Spleen (tissue), 11 donors: Measurements from ENCODE around the gene C10orf67. TPM values are rescaled to one million over a fixed set of nuclear protein-coding genes. Genes with fewer than 3 reads are reported as not detected.
A peak's percentile ranks its signal among the peaks of the same experiment; 100 is the strongest.

ENCODE experiments used
- DNase-seq: peaks from one replicate; pipeline ENCODE4 v3.0.0-alpha.2; 2020
- H3K27ac ChIP-seq, 8 donors: fragments of 200-600 bp; sonication (generic) in 7 of 8; 1 replicate in 4 of 8; 2 replicates in 4 of 8; pipeline versions ENCODE4 v1.5.0 to v1.8.0; 2016 to 2021; ENCODE audit warnings: inconsistent platforms in 4 of 8, mild to moderate bottlenecking in 4 of 8, moderate library complexity in 1 of 8
- H3K27me3 ChIP-seq, 7 donors: fragments of 200-600 bp; sonication (generic) in 6 of 7; replicated peaks in 1 of 7; 1 replicate in 4 of 7; 2 replicates in 3 of 7; pipeline versions ENCODE4 v1.5.0 to v1.8.0; 2016 to 2021; ENCODE audit warnings: inconsistent platforms in 3 of 7, mild to moderate bottlenecking in 1 of 7
- H3K36me3 ChIP-seq, 6 donors: fragments of 200-600 bp; sonication (generic) in 5 of 6; 1 replicate in 4 of 6; 2 replicates in 2 of 6; pipeline versions ENCODE4 v1.5.0 to v1.8.0; 2016 to 2021; ENCODE audit warnings: inconsistent platforms in 2 of 6
- H3K4me1 ChIP-seq, 6 donors: fragments of 200-600 bp; sonication (generic) in 5 of 6; 1 replicate in 3 of 6; 2 replicates in 3 of 6; pipeline versions ENCODE4 v1.5.0 to v1.8.0; 2016 to 2021; ENCODE audit warnings: inconsistent platforms in 3 of 6
- H3K4me3 ChIP-seq, 8 donors: fragments of 200-600 bp; sonication (generic) in 7 of 8; 1 replicate in 4 of 8; 2 replicates in 4 of 8; pipeline versions ENCODE4 v1.5.0 to v1.8.0; 2016 to 2021; ENCODE audit warnings: inconsistent platforms in 4 of 8, mild to moderate bottlenecking in 4 of 8, moderate library complexity in 2 of 8
- H3K9me3 ChIP-seq, 8 donors: fragments of 200-600 bp; sonication (generic) in 7 of 8; 1 replicate in 4 of 8; 2 replicates in 4 of 8; pipeline versions ENCODE4 v1.5.0 to v1.8.0; 2016 to 2021; ENCODE audit warnings: inconsistent platforms in 4 of 8
- CTCF ChIP-seq, 11 experiments: fragments of 200-600 bp in 7 of 11; fragments of 450-650 bp in 4 of 11; sonication (generic) in 4 of 11; IDR thresholded peaks in 8 of 11; conservative IDR thresholded peaks in 3 of 11; 1 replicate in 7 of 11; 2 replicates in 4 of 11; pipeline versions ENCODE4 v1.4.0 to v1.8.0; 2016 to 2021; ENCODE audit warnings: antibody characterized with exemption in 11 of 11, inconsistent platforms in 4 of 11, mild to moderate bottlenecking in 1 of 11
- POLR2A ChIP-seq, 3 donors: fragments of 450-650 bp; IDR thresholded peaks; one replicate each; pipeline ENCODE4 v1.5.1; 2017; ENCODE audit warnings: antibody characterized with exemption in 3 of 3, mild to moderate bottlenecking in 1 of 3
- POLR2AphosphoS5 ChIP-seq, 3 donors: sonication (generic); formaldehyde crosslinking; IDR thresholded peaks; one replicate each; pipeline ENCODE4 v1.5.1; 2017; ENCODE audit warnings: antibody characterized with exemption in 3 of 3
- WGBS, 5 donors: extraction: QIAGEN DNeasy Blood & Tissue Kit in 3 of 5; methylation state at CpG; one replicate each; pipeline versions ENCODE4 v1.1.5 to v1.1.7; 2013 to 2018; 5-methylcytosine and 5-hydroxymethylcytosine counted together
- intact Hi-C: fragments of 100-400 bp; cut with DNase I; formaldehyde crosslinking; loops from one replicate; pipeline ENCODE4 v1.15.0; 2023; ENCODE audit warnings: low total_unique reads
- polyA plus RNA-seq, 3 donors: library from polyadenylated mRNA; stranded (reverse); fragments of 200-250 nt; gene quantifications; one replicate each; pipeline ENCODE4 v1.2.1, GENCODE V29; 2013
- total RNA-seq, 7 donors: library from RNA; depleted of rRNA in 3 of 7; stranded (reverse); fragments of >200 nt in 3 of 7; fragmentation: NEBNext Ultra II Directional in 4 of 7; extraction: Animal tissue kit (Norgen Biotek cat#: 25700) in 4 of 7; gene quantifications; one replicate each; pipeline versions ENCODE4 v1.1.0 to v1.2.1, GENCODE V29; 2016 to 2021
- donor health status: healthy with polysubstance abuse.
- donor health status: DM: no; HTN: no; CAD: no; lungs with moderate emphysema.
- donor health status: DM: no; HTN: no; CAD: no.
- donor health status: Bipolar disorder and iron deficiency.
- donor health status: healthy.
- donor health status: DM: no; HTN: no; CAD: no.
- donor health status: DM: yes; HTN: yes; CAD: no.

Gene C10orf67
- total and polyA plus RNA-seq, 10 donors: 0.02 to 0.32 (median 0.21) TPM; not detected in 4

GRCh38 chr10:23200997-23201652 lies 143.5 kb downstream of the C10orf67 start:
- intact Hi-C loops: no loop called here
- TF ChIP-seq CTCF (IDR thresholded peaks at IDR 0.05 in 8 of 11, conservative IDR thresholded peaks at IDR 0.05 in 3 of 11) (no peak), POLR2AphosphoS5 (IDR thresholded peaks at IDR 0.05) (no peak), POLR2A (IDR thresholded peaks at IDR 0.05) (no peak)
- DNase-seq: no peak
- Histone ChIP-seq H3K4me3 (no peak overlapping the region), H3K9me3 (no peaks in the 10 kb centered on the region), H3K4me1 (peaks cover 0 to 13% (median 0%) of the 10 kb centered on the region in 6 donors), H3K27ac (no peak overlapping the region), H3K27me3 (peaks cover 0 to 98% (median 69%) of the 10 kb centered on the region in 7 donors), H3K36me3 (no peaks in the 10 kb centered on the region)
- 6 to 8% (median 7%) methylated on average over 11 of the region's 11 CpGs for WGBS, 5 donors

- no peaks in the 10 kb centered on the region for H3K9me3 ChIP-seq
- TF ChIP-seq POLR2AphosphoS5 (IDR thresholded peaks at IDR 0.05): no peak
- TF ChIP-seq CTCF (IDR thresholded peaks at IDR 0.05 in 8 of 11, conservative IDR thresholded peaks at IDR 0.05 in 3 of 11): no peak
- no peak for TF ChIP-seq POLR2A (IDR thresholded peaks at IDR 0.05)
- no peak for DNase-seq
- H3K27ac ChIP-seq: no peak overlapping the region
- H3K27me3 ChIP-seq: peaks cover 0 to 100% (median 74%) of the 10 kb centered on the region in 7 donors
- 6 to 16% (median 8%) methylated on average over 12 of the region's 12 CpGs for WGBS, 5 donors
- intact Hi-C loops: no loop called here
- H3K4me3 ChIP-seq: no peak overlapping the region
- peaks cover 0 to 13% (median 0%) of the 10 kb centered on the region in 6 donors for H3K4me1 ChIP-seq
- no peaks in the 10 kb centered on the region for H3K36me3 ChIP-seq
Observed at GRCh38 chr10:23200586-23200985, 144.0 kb downstream of the C10orf67 start.

DNA sequence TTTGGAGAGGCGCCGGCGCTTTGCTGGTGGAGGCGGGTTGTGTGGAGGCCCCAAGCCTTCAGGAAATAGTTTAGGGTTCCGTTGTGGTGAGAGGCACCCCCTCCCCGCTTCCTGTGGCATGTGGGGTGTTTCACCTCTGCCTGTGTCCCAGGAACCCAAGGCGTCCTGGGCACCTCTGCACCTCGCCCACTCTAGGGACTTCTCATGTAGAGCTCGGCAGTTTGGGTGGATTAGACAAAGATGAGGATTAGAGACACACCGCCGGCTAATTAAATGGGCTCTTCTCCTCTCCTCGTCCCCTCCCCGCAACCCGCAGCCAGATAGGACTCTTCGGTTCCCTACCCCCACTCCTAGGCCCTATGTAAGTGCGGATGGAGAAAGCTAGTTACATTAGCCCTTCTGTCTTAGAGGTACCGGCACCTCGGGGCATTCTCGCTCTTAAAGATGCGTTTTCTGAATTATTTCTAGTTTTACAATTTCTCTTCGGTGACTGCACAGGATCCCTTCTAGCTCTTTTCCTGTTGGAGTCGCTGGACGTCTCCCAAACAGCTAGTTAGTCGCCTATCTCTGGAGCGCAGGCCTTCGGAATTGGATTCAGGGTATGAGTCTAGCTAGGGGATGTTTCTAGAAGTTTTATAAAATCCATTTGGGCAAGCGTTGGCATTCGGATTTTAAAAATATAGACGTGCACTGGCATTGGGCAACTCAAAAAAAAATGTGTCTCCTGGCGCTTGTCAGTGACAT lies 144.7 kb downstream of the C10orf67 start:
- DNase-seq: no peak
- Histone ChIP-seq H3K27ac (no peak overlapping the region), H3K4me1 (peaks cover 0 to 18% (median 2%) of the 10 kb centered on the region in 6 donors), H3K9me3 (no peaks in the 10 kb centered on the region), H3K4me3 (peak overlapping the region in 1 of 8 donors; percentile 5), H3K27me3 (peaks cover under 1 to 100% (median 81%) of the 10 kb centered on the region in 7 donors), H3K36me3 (no peaks in the 10 kb centered on the region)
- intact Hi-C loops: no loop called here
- TF ChIP-seq POLR2A (IDR thresholded peaks at IDR 0.05) (no peak), POLR2AphosphoS5 (IDR thresholded peaks at IDR 0.05) (no peak), CTCF (IDR thresholded peaks at IDR 0.05 in 8 of 11, conservative IDR thresholded peaks at IDR 0.05 in 3 of 11) (no peak)
- WGBS, 5 donors: 3 to 7% (median 4%) methylated on average over 25 to 30 of the region's 30 CpGs
